Lower leg skin (tissue), 3 donors: ENCODE data around the gene TMEM225.

Experiments
- CTCF ChIP-seq, 3 donors: fragments of 450-650 bp; IDR thresholded peaks; one replicate each; pipeline ENCODE4 v1.5.1; 2016; ENCODE audit warnings: antibody characterized with exemption in 3 of 3, mild to moderate bottlenecking in 3 of 3, moderate library complexity in 2 of 3
- POLR2A ChIP-seq, 2 donors: fragments of 450-650 bp; IDR thresholded peaks; one replicate each; pipeline ENCODE4 v1.6.1; 2016 to 2017; ENCODE audit warnings: antibody characterized with exemption in 2 of 2, mild to moderate bottlenecking in 1 of 2, moderate library complexity in 1 of 2

- no peak for TF ChIP-seq CTCF (IDR thresholded peaks at IDR 0.05)
- TF ChIP-seq POLR2A (IDR thresholded peaks at IDR 0.05) = no peak
These were observed 20.4 kb upstream of the TMEM225 start for GRCh38 chr11:123905826-123906225.
